HG03159 (cell line): ENCODE data around the gene RELA.
"Not testable (repeated sequence)": the region's sequence is repeated elsewhere in the genome, so short reads cannot be mapped to it uniquely, and the experiment has no call there.

Source experiments
- ATAC-seq: cut with Tn5 transposase; IDR thresholded peaks from one replicate; pipeline ENCODE4 v1.9.1; 2021; ENCODE audit warnings: mild to moderate bottlenecking, moderate library complexity; ENCODE audit not compliant: unreplicated experiment

The RELA gene

GRCh38 chr11:65662799-65663638 is at the start of gene RELA:
Gene RELA, minus strand, starts transcription at chr11:65662916. Its CDS starts 84 bp downstream, at chr11:65662832.
- ATAC-seq, result peak; percentile 75

GRCh38 chr11:65711785-65712632 is 49.3 kb upstream of the RELA start, which contains the start of gene KAT5:
Gene KAT5, plus strand, starts transcription at chr11:65712252. Its CDS starts 16 bp downstream, at chr11:65712268.
- ATAC-seq, result peak; percentile 77

GRCh38 chr11:65710421-65710820 is 47.7 kb upstream of the RELA start:
- no peak for ATAC-seq

GRCh38 chr11:65709661-65710060 is 46.9 kb upstream of the RELA start:
- no peak for ATAC-seq

- no peak for ATAC-seq
These were observed 45.7 kb upstream of the RELA start for GRCh38 chr11:65708451-65708850.

GRCh38 chr11:65707002-65707401 is 44.3 kb upstream of the RELA start:
- not testable (repeated sequence) for ATAC-seq

GRCh38 chr11:65706303-65706763 is 43.6 kb upstream of the RELA start:
- not testable (repeated sequence) for ATAC-seq

GRCh38 chr11:65703846-65704245 is 41.1 kb upstream of the RELA start:
- ATAC-seq, result no peak

GRCh38 chr11:65701686-65702085 is 39.0 kb upstream of the RELA start:
- no peak for ATAC-seq

GRCh38 chr11:65700399-65700798 is 37.7 kb upstream of the RELA start:
- ATAC-seq, result no peak

- ATAC-seq, result no peak
These were observed 36.6 kb upstream of the RELA start for GRCh38 chr11:65699306-65699705.

- no peak for ATAC-seq
These were observed 35.5 kb upstream of the RELA start for GRCh38 chr11:65698205-65698604.

GRCh38 chr11:65696802-65697552 is 34.3 kb upstream of the RELA start:
- ATAC-seq, result no peak

GRCh38 chr11:65695459-65696241 is 32.9 kb upstream of the RELA start:
- no peak for ATAC-seq

GRCh38 chr11:65692367-65692766 is 29.7 kb upstream of the RELA start:
- ATAC-seq, result no peak

- ATAC-seq, result not testable (repeated sequence)
These were observed 29.1 kb upstream of the RELA start for GRCh38 chr11:65691847-65692246.

- no peak for ATAC-seq
These were observed 23.3 kb upstream of the RELA start for GRCh38 chr11:65685981-65686380.

GRCh38 chr11:65683480-65683879 is 20.8 kb upstream of the RELA start:
- not testable (repeated sequence) for ATAC-seq

GRCh38 chr11:65680192-65680743 is 17.6 kb upstream of the RELA start:
- no peak for ATAC-seq

GRCh38 chr11:65672982-65673381 is 10.3 kb upstream of the RELA start:
- no peak for ATAC-seq
